Choroid plexus epithelial cell (primary cell): Measurements from ENCODE around the gene ACO2.
A peak's percentile ranks its signal among the peaks of the same experiment; 100 is the strongest.

Source experiments
- DNase-seq: peaks from one replicate; pipeline ENCODE4 v3.0.0-alpha.2; 2010; ENCODE audit warnings: low read depth
- H3K4me3 ChIP-seq: 2 replicates; pipeline ENCODE4 v1.5.1; 2011; ENCODE audit warnings: low read depth, mild to moderate bottlenecking, control low read depth, low read length, moderate library complexity
- CTCF ChIP-seq: conservative IDR thresholded peaks from 2 replicates; pipeline ENCODE4 v1.5.1; 2011; ENCODE audit warnings: low read depth, mild to moderate bottlenecking, control low read depth, inconsistent platforms, low read length, moderate library complexity

The ACO2 gene

DNA sequence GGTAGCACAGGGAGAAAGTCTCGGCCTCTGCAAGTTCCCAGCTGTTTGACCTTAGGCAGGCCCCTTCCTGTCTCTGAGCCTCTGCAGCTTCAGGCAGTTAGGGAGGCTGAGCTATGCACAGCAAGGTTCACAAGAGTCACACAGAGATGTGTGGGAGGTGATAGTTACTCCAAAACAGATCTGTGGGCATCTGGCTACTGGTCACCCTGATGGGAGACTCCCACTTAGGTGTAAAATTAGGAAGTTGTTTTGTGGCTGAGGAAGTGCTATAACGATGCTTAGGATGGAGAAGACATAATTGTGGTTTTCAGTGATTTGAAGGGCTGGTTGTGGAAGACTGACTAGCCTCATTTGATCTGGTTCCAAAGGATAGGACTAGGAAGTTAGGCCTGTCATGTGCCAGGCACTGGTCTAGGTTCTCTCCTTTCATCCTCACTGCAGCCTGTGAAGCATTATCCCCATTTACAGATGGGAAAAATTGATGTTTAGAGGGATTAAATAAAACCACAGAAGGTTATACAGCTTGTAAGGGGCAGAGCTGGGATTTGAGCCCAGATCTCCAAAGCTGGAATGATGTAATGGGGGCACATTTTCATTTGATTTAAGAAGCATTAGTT lies 13.5 kb downstream of the ACO2 start:
- no peak for TF ChIP-seq CTCF
- no peak overlapping the region for H3K4me3 ChIP-seq
- peak; percentile 28 for DNase-seq

DNA sequence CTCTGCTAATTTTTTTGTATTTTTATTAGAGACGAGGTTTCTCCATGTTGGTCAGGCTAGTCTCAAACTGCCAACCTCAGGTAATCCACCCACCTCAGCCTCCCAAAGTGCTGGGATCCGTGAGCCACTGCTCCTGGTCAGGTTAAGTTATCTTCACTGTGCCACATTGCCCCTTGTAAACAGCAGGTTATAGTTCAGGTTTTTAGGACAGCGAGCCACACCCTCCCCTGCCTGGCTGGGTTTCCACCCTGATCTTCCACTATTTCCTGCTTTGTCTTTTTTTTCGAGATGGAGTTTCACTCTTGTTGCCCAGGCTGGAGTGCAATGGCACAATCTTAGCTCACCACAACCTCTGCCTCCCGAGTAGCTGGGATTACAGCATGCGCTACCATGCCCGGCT lies 16.1 kb downstream of the ACO2 start:
- no peak for TF ChIP-seq CTCF
- DNase-seq: no peak
- no peak overlapping the region for H3K4me3 ChIP-seq

GRCh38 chr22:41487037-41487935 lies 18.4 kb downstream of the ACO2 start:
- no peak for DNase-seq
- TF ChIP-seq CTCF: no peak
- no peak overlapping the region for H3K4me3 ChIP-seq

- TF ChIP-seq CTCF: no peak
- no peak for DNase-seq
- no peak overlapping the region for H3K4me3 ChIP-seq
Observed at GRCh38 chr22:41488076-41488475, 19.2 kb downstream of the ACO2 start.

DNA sequence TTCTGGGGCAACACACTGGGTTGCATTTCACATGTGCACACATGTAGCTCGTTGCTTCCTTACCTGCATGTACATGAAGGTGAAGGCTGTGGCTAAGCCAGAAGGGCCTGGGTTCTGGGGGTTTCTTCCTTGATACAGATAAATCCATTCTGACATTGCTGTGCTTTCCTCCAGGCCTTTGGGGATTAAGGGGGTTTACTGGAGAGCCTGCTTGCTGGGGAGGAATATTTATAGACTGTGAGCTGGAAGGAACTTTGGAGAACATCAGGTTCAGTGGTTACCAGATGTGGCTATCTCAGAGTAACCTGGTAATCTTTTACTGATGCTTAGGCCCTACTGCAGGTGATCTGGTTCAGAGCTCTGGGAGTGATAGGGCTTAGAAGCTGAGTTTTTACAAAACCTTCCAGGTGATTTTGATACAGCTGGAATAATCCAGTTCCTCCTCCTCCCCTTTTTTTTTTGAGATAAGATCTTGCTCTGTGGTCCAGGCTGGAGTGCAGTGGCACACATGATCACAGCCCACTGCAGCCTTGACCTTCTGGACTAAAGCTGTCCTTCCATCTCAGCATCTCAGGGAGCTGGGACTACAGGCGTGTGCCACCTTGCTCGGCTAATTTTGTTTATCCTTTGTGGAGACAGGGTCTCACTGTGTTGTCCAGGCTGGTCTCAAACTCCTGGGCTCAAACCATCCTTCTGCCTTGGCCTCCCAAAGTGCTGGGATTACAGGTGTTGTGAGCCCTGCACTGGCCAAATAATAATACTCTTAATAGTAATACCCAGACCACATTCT lies 19.9 kb downstream of the ACO2 start:
- no peak overlapping the region for H3K4me3 ChIP-seq
- no peak for TF ChIP-seq CTCF
- DNase-seq: no peak

DNA sequence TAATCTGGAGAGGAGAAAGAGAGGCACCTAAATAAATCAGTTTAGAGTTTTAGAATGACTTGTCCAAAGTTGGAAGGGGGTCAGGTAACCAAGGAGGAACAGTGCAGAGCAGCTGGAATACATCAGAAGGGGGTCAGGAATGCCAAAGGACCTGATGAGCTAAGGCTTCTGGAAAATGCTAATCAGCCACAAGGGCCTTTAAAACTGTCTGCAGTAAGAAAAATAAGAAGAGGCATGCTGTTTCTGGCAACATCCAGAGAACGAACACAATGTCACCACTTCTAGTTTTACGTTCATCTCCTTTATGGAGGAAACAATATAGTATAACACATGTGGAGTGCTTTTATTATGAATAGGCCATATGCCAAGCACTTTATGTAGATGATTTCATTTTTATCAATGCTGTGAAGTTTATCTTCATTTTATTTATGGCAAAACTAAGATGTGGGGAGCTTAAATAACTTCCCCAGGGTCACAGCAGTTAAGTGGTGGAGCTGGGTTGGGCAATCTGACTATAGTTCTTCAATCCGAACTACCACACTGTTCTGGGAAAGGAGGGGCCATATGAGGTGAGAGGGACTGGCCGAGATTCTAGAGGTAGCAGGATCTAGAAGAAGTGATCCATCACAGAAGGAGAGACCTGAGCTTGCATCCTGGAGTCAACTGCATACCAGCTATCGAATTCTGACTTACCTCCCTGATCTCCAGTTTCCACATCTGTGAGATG lies 22.6 kb downstream of the ACO2 start:
- TF ChIP-seq CTCF: no peak
- H3K4me3 ChIP-seq: no peak overlapping the region
- DNase-seq: peak; percentile 49
